ENCODE results near the gene NLRC5.

NLRC5 gene

DNA sequence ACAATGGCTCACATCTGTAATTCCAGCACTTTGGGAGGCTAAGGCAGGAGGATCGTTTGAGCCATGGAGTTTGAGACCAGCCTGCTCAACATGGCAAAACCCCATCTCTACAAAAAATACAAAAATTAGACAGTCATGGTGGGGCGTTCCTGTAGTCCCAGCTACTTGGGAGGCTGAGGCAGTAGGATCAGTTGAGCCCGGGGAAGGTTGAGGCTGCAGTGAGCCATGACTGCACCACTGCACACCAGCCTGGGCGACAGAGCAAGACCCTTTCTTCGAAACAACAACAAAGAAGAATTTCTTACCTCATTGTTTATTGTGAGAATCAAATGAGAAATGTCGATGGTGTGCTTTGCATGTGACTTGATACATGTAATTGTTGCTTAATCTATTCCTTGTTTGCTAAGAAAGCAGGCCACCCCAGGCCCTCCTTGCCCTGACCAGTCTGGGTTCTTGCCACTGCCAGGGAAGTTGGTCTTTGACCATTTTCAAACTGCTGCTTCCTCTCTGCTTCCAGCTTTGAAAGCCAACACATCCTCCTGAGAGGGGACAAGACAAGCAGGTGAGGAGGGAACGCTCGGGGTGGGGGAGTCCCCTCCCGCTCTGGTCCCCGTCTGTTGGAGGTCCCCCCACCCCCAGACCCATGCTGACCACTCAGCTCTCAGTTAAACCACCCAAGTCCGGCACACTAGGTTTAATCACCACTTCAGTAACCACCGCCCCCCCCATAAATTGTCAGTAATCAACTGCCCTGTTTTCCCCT, 55.8 kb downstream of the NLRC5 start:
- no peak for DNase-seq
- Histone ChIP-seq H3K27me3 (no peaks in the 10 kb centered on the region), H3K9me3 (no peaks in the 10 kb centered on the region), H3K36me3 (no peaks in the 10 kb centered on the region), H3K4me3 (ENCODE audit: low read depth, low read length) (no peak overlapping the region), H3K4me1 (no peaks in the 10 kb centered on the region; the same call in 1 of the 2 replicates)
- TF ChIP-seq CTCF (IDR thresholded peaks at IDR 0.05; ENCODE audit: low read depth, low read length), result no peak

DNA sequence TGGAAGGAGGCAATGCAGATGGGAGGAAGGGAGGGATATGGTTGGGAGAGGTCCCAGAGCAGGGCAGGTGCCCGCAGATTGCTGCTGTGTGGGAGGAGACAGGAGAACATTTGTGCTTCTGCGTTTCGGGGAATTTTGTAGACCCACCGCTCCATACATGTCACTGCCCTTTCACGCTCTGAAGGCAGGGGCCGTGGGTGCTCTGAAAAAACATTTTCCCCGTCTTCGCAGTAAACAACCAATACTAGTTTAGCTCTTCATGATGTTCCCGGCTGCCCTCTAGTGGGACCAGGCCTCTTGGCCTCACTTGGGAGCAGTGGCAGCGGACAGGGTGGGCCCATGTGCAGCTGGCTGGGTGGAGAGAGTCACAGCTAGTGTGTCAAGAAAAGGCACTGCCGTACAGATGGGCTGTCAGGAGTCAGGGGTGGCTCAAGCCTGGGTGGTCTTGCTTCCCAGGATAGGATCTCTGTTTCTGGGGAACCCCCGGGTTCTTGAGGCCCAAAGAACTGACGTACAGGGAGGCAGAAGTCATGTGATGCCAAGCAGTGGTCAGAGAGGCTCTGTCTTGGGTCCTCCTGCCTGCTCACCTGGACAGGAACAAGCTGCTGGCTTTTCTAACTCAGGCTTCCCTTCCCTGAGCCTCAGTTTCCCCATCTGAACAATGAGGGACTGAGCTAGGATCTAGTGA, 56.5 kb downstream of the NLRC5 start:
- Histone ChIP-seq H3K27me3 (no peaks in the 10 kb centered on the region), H3K4me1 (no peaks in the 10 kb centered on the region; the same call in 1 of the 2 replicates), H3K36me3 (no peaks in the 10 kb centered on the region), H3K4me3 (ENCODE audit: low read depth, low read length) (peak overlapping the region; percentile 34), H3K9me3 (no peaks in the 10 kb centered on the region)
- DNase-seq, result peak; percentile 80
- TF ChIP-seq CTCF (IDR thresholded peaks at IDR 0.05; ENCODE audit: low read depth, low read length), result peak; percentile 86

DNA sequence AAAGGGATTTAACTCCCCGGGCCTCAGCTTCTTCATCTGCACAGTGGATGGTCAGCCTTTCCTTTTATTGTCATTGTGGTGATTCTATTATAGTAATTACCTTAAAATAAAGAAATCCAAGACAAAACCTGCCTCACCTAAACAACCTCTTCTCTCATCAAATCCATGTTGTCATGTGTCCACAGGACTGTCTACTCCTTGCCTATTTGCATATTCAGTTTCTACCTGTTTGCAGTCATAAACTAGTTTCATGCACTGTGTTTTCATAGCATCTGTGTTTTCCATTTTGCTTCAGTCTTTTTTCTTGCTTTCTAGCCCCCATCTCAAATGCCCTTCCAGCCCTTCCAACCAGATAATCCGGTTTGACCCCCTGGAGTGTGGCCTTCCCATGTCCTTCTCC, 58.7 kb downstream of the NLRC5 start:
- H3K36me3 ChIP-seq, result no peaks in the 10 kb centered on the region
- TF ChIP-seq CTCF (IDR thresholded peaks at IDR 0.05; ENCODE audit: low read depth, low read length), result no peak
- no peaks in the 10 kb centered on the region for H3K27me3 ChIP-seq
- no peaks in the 10 kb centered on the region; the same call in 1 of the 2 replicates for H3K4me1 ChIP-seq
- no peak overlapping the region for H3K4me3 ChIP-seq (ENCODE audit: low read depth, low read length)
- no peaks in the 10 kb centered on the region for H3K9me3 ChIP-seq
- DNase-seq, result no peak

DNA sequence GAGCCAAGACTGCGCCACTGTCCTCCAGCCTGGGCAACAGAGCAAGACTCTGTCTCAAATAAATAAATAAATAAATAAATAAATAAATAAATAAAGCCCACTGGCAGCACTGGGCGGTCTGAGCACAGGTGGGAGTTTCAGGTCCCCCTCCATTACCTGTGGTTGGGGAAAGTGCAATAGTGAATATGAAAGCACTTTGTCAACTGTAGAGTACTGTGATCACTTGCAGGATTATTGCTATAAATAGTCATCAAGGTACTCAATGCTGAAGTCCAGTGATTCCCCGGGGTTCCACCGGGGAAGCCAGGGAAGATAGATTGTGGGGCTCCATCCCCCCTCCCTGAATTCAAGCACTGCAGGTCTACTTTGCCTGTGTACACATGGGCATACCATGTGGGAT, 60.3 kb downstream of the NLRC5 start:
- Histone ChIP-seq H3K4me3 (ENCODE audit: low read depth, low read length) (no peak overlapping the region), H3K9me3 (no peaks in the 10 kb centered on the region), H3K4me1 (no peaks in the 10 kb centered on the region; the same call in 1 of the 2 replicates), H3K36me3 (no peaks in the 10 kb centered on the region), H3K27me3 (no peaks in the 10 kb centered on the region)
- no peak for DNase-seq
- no peak for TF ChIP-seq CTCF (IDR thresholded peaks at IDR 0.05; ENCODE audit: low read depth, low read length)

- DNase-seq, result no peak
- Histone ChIP-seq H3K4me3 (ENCODE audit: low read depth, low read length) (no peak overlapping the region), H3K27me3 (no peaks in the 10 kb centered on the region), H3K9me3 (no peaks in the 10 kb centered on the region), H3K4me1 (no peaks in the 10 kb centered on the region), H3K36me3 (no peaks in the 10 kb centered on the region)
- TF ChIP-seq CTCF (IDR thresholded peaks at IDR 0.05; ENCODE audit: low read depth, low read length), result no peak
These were observed 62.4 kb downstream of the NLRC5 start for GRCh38 chr16:57051696-57052228.

- TF ChIP-seq CTCF (IDR thresholded peaks at IDR 0.05; ENCODE audit: low read depth, low read length), result no peak
These were observed 63.8 kb downstream of the NLRC5 start for GRCh38 chr16:57053206-57053605.

More at GRCh38 chr16:57053206-57053605, 63.8 kb downstream of the NLRC5 start:
- H3K9me3 ChIP-seq, result no peaks in the 10 kb centered on the region
- H3K36me3 ChIP-seq, result no peaks in the 10 kb centered on the region
- H3K27me3 ChIP-seq, result no peaks in the 10 kb centered on the region
- no peak overlapping the region for H3K4me3 ChIP-seq (ENCODE audit: low read depth, low read length)
- H3K4me1 ChIP-seq, result no peaks in the 10 kb centered on the region
- DNase-seq, result no peak
